ENCODE data around the gene ARID3C.

- TF ChIP-seq CTCF (IDR thresholded peaks at IDR 0.05 in 4 of 5, conservative IDR thresholded peaks at IDR 0.05 in 1 of 5) = no peak
- TF ChIP-seq POLR2A (IDR thresholded peaks at IDR 0.05) = no peak
Observed at GRCh38 chr9:34634551-34635248, 5.8 kb upstream of the ARID3C start.
